ENCODE results near the gene ZNF70. TPM values are rescaled to one million over a fixed set of nuclear protein-coding genes. Genes with fewer than 3 reads are reported as not detected.

Gene ZNF70
- total RNA-seq, 1 experiment from 2014 or later = 3.2 TPM

- Histone ChIP-seq H3K9me2 (ENCODE audit: insufficient read depth) (no peaks in the 10 kb centered on the region), H3K27ac (ENCODE audit: low read depth, low read length) (no peak overlapping the region)
- BruUV-seq (replicated peaks) = no TSS peak
Observed at GRCh38 chr22:23695141-23695540, 55.8 kb downstream of the ZNF70 start.

More at GRCh38 chr22:23695141-23695540, 55.8 kb downstream of the ZNF70 start:
- no peak for ATAC-seq
- Histone ChIP-seq H3K4me3 (replicated peaks in 1 of 2; ENCODE audit: low read depth in 1 of 2, low read length in 2 of 2) (no peak overlapping the region), H4K20me1 (ENCODE audit: insufficient read depth) (no peaks in the 10 kb centered on the region), H3K4me1 (ENCODE audit: control insufficient read depth in 1 of 2, insufficient read depth in 2 of 2, low read length in 2 of 2) (no peaks in the 10 kb centered on the region), H3K9me3 (ENCODE audit: control insufficient read depth in 1 of 2, insufficient read depth in 1 of 2, low read depth in 1 of 2, low read length in 2 of 2) (no peaks in the 10 kb centered on the region), H3K4me2 (ENCODE audit: low read length) (no peak overlapping the region), H3K9ac (ENCODE audit: low read length) (no peak overlapping the region), H3K36me3 (ENCODE audit: control insufficient read depth in 1 of 2, insufficient read depth in 2 of 2, low read length in 2 of 2) (peaks cover 5 to 8% of the 10 kb centered on the region in 2 experiments; a peak in 3 of 4 replicates), H3K27me3 (ENCODE audit: insufficient read depth, low read length) (no peaks in the 10 kb centered on the region), H3K79me2 (ENCODE audit: insufficient read depth, low read length) (no peaks in the 10 kb centered on the region), H2AFZ (ENCODE audit: low read depth, low read length, poor library complexity, severe bottlenecking) (no peak overlapping the region)
- RAD21 ChIA-PET (ENCODE audit: low non-redundant PET in 1 of 2, low total read pairs in 2 of 2, uncharacterized antibody in 2 of 2, unreplicated experiment in 2 of 2) = no interaction called here
- DNase-seq (ENCODE audit: low read depth, low spot score) = no peak
- CTCF ChIA-PET = no interaction called here
- POLR2A ChIA-PET = no interaction called here
- intact Hi-C loops (cut with micrococcal nuclease) = no loop called here
- TF ChIP-seq RAD21 (IDR thresholded peaks at IDR 0.05; ENCODE audit: low read depth) (no peak), ZBTB33 (IDR thresholded peaks at IDR 0.05; ENCODE audit: extremely low read depth, insufficient replicate concordance, low read length) (no peak), ZFX (IDR thresholded peaks at IDR 0.05) (no peak), REST (IDR thresholded peaks at IDR 0.05; ENCODE audit: low read depth) (no peak), EGR1 (IDR thresholded peaks at IDR 0.05; ENCODE audit: low read depth) (no peak), YY1 (IDR thresholded peaks at IDR 0.05; ENCODE audit: extremely low read depth, insufficient replicate concordance, low read depth, low read length) (no peak), JUND (IDR thresholded peaks at IDR 0.05) (no peak), TCF7L2 (IDR thresholded peaks at IDR 0.05; ENCODE audit: borderline replicate concordance, extremely low read depth, insufficient read depth, insufficient read length) (no peak), CBX3 (IDR thresholded peaks at IDR 0.05; ENCODE audit: low read depth) (no peak), CTCF (IDR thresholded peaks at IDR 0.05 in 2 of 3, conservative IDR thresholded peaks at IDR 0.05 in 1 of 3; ENCODE audit: borderline replicate concordance in 1 of 3, insufficient read depth in 1 of 3, low read depth in 2 of 3, low read length in 2 of 3) (no peak), FOSL1 (IDR thresholded peaks at IDR 0.05; ENCODE audit: low read depth) (no peak), POLR2A (IDR thresholded peaks at IDR 0.05; ENCODE audit: borderline replicate concordance, extremely low read depth, insufficient read depth, insufficient read length) (no peak), SP1 (IDR thresholded peaks at IDR 0.05; ENCODE audit: low read depth) (no peak)
